NB4 (cell line): ENCODE results near the gene SH2D4B.

Source experiments
- DNase-seq: peaks from one replicate; pipeline ENCODE4 v3.0.0; 2010; ENCODE audit warnings: low read depth
- H3K4me3 ChIP-seq: one replicate; pipeline ENCODE4 v1.5.1; 2011; ENCODE audit warnings: mild to moderate bottlenecking, low read depth, low read length, moderate library complexity
- CTCF ChIP-seq: IDR thresholded peaks from one replicate; pipeline ENCODE4 v1.5.1; 2012; ENCODE audit warnings: low read depth, low read length
- MAX ChIP-seq: IDR thresholded peaks from 2 replicates; pipeline ENCODE4 v1.6.1; 2011; ENCODE audit warnings: low read depth, low read length
- MYC ChIP-seq: IDR thresholded peaks from 2 replicates; pipeline ENCODE4 v1.6.1; 2011; ENCODE audit warnings: low read depth, low read length
- POLR2A ChIP-seq: IDR thresholded peaks from 2 replicates; pipeline ENCODE4 v1.6.1; 2011; ENCODE audit warnings: mild to moderate bottlenecking; ENCODE audit not compliant: insufficient read length; ENCODE audit errors: extremely low read depth

The SH2D4B gene

GRCh38 chr10:80599424-80599847, 61.7 kb downstream of the SH2D4B start:
- peak; percentile 95 for DNase-seq
- TF ChIP-seq MAX (no peak), CTCF (peak; percentile 98)
- no peak overlapping the region for H3K4me3 ChIP-seq

- TF ChIP-seq MYC (no peak), POLR2A (no peak), MAX (no peak)
- no peak for DNase-seq
- H3K4me3 ChIP-seq, result no peak overlapping the region
Observed at GRCh38 chr10:80600256-80600655, 62.6 kb downstream of the SH2D4B start.

- TF ChIP-seq MYC, result no peak
- no peak for TF ChIP-seq CTCF
- no peak for TF ChIP-seq POLR2A
- TF ChIP-seq MAX, result no peak
- H3K4me3 ChIP-seq, result no peak overlapping the region
- DNase-seq, result no peak
Observed at GRCh38 chr10:80602881-80603280, 65.2 kb downstream of the SH2D4B start.

- TF ChIP-seq POLR2A (no peak), MYC (no peak), CTCF (no peak), MAX (no peak)
- no peak for DNase-seq
Observed at GRCh38 chr10:80603516-80603915, 65.8 kb downstream of the SH2D4B start.

GRCh38 chr10:80608706-80609105, 71.0 kb downstream of the SH2D4B start:
- no peak overlapping the region for H3K4me3 ChIP-seq
- DNase-seq, result no peak
- no peak for TF ChIP-seq MAX
- no peak for TF ChIP-seq CTCF
- TF ChIP-seq MYC, result no peak
- no peak for TF ChIP-seq POLR2A

More at GRCh38 chr10:80603516-80603915, 65.8 kb downstream of the SH2D4B start:
- H3K4me3 ChIP-seq, result no peak overlapping the region

- TF ChIP-seq MYC (no peak), MAX (no peak), POLR2A (no peak), CTCF (no peak)
- no peak overlapping the region for H3K4me3 ChIP-seq
- DNase-seq, result peak; percentile 19
Observed at GRCh38 chr10:80609331-80609730, 71.6 kb downstream of the SH2D4B start.
